ENCODE results near the gene NOTCH3. TPM values are rescaled to one million over a fixed set of nuclear protein-coding genes. Genes with fewer than 3 reads are reported as not detected.

The NOTCH3 gene
- total RNA-seq, 1 donor from 2014 or later, result 60.0 TPM

DNA sequence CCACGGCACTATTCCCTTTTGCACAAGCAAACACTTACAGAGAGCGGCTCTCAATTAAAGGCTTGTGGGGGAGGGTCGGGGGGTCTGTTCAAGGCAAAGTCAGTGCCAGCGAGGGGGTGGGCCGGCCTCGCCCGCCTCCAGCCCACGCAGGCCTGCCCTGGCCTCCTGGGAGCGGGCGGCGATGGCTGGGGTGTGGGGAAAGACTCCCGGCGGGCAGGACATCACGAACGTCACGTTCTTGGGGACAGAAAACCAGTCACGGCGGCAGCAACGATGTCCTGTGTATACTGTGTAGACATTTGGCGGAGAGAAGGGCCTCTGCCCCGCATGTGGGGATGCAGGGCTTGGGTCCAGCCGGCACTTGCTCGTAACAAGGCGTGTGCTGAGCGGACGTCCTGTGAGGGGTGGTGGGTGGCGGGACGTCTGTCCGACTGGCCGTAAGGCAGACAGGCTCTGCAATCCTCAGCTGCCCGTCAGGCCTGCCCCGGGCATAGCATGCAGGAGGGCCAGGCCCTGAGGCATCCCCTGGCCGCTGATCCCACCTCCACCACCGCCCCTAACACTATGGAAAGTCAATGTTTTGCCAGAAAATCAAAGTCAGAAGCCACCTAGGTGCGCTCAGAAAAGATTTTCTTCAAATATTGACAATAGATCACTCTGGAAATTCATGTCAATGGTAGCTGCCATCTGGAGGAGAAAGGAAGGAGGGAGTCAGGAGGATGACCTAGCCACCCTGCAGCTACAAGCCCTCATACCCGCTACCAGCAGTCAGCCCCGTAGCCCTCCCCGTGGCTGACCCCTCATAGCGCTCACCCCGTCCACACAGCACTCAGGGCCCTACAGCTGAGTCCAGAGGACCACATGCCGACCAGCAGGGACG is 37.2 kb upstream of the NOTCH3 start:
- intact Hi-C loops (cut with DNase I), result no loop called here
- no peak for DNase-seq (ENCODE audit: low spot score)

DNA sequence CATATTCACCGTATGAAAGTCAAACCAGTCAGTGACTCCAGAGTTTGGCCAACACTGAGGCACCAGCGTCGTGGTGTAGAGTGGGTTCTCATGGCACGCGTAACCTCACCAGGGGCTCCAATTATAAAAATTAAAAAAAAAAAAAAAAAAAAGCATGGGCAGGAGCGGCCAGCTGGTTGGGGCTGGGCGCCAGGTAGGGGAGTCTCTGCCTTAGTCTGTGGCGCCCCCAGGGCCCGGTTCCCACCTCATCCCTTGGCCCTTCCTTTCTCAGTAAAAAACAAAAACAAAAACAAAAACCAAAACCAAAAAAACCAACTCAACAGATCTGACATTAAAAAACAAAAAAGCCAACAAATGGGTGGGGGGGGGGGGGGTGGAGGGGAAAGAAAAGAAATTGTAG is 36.1 kb upstream of the NOTCH3 start:
- intact Hi-C loops (cut with DNase I), result no loop called here

DNA sequence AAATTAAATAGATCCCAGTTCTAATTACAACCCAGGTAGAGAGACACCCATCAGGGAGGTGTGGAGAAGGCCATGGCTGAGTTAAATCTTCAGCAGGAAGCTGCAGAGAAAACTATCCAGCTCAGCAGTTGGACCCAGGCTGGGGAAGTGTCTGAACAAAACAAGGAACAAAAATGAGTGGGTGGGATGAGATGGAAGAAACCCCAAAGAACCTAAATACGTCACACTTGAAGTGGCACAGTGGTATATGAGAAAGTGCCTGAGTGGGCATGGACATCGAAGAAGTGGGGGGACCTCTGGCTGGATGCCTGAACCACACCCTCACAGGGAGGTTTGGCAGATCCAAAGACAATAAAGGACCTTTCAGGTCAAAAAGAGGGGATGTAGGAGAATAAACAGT is 35.0 kb upstream of the NOTCH3 start:
- no peak for DNase-seq (ENCODE audit: low spot score)
- intact Hi-C loops (cut with DNase I), result no loop called here

More for the DNA sequence above, 36.1 kb upstream of the NOTCH3 start:
- DNase-seq (ENCODE audit: low spot score), result no peak

DNA sequence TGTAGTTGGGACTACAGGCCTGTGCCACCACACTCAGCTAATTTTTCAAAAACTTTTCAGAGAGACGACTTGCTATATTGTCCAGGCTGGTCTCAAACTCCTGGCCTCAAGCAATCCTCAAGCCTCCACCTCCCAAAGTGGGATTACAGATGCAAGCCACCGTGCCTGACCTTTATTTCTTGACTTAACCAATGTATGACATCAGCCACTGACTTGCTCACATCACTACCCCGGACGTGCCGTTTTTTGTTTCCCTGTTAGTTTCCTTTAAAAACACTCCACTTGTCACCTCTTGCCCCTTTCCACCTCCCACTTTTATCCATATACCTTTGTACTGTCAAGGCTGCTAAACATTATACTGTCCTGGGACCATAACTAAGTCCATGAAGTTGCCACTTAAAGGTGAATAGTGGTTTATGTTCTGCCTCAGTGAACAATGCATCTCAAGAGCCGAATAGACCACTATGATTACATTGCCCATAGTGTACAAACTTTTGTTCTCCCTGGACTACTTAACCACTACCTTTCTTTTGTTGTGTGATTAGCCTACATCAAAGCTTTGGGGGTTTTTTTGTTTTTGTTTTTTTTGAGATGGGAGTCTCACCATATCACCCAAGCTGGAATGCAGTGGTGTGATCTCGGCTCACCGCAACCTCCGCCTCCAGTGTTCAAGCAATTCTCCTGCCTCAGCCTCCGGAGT is 33.8 kb upstream of the NOTCH3 start:
- DNase-seq (ENCODE audit: low spot score), result no peak
- intact Hi-C loops (cut with DNase I), result no loop called here

DNA sequence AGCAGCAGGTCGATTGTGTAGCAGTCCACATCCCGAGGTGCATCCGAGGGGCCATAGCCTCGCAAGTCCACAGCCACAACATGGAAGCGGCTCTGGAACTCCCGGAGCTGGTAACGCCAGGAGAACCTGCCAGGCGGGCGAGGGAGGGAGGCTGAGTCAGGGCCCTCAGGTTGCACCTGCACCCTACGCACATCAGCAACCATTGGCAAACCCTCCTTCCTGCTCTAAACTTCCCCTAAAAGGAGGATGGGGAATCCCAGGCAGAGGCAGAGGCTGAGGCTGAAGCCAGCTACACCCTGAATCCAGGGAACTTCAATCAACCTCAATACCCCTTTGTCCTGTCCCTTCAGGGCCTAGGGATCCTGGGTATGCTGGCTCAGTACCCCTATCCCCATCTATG is 30.5 kb upstream of the NOTCH3 start:
- DNase-seq (ENCODE audit: low spot score), result no peak
- intact Hi-C loops (cut with DNase I), result no loop called here

DNA sequence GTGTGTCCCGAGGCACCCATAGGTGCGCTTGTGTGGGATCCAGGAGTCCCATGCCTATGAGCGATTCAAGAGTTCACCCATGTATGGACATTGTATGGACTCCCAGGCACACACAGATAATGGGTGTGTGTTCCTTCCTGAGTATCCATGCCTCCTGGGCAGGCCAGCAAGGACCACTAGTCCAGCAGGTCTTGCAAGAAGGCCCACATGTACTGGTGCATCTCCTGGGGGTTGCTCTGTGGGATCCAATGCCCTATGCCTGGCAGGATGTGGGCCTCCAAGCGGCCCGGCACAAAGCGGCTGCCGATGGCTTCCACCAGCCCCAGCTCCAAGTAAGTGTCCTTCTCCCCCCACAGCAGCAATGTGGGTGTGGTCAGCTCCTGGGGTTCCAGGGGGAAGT is 26.5 kb upstream of the NOTCH3 start:
- intact Hi-C loops (cut with DNase I), result no loop called here
- no peak for DNase-seq (ENCODE audit: low spot score)

DNA sequence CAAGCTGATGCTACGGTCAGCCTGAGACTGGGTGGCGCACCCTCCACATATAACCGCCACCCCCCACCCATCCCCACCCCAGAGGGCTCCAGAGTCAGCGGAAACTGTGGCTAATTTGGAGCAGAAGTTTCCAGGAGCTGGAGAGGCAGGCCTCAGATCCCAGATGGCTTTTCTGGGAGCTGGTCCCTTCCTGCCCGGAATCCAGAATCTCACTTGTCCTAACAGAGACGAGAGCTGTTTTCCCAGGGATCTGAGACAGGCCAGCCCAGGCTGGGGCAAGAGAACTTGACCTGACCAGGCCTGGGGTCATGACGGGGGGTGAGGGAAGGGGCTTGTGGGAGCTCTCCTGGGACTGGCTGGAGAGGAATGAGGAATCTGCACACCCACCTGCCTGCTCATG is 25.0 kb upstream of the NOTCH3 start:
- no peak for DNase-seq (ENCODE audit: low spot score)
- intact Hi-C loops (cut with DNase I), result no loop called here

DNA sequence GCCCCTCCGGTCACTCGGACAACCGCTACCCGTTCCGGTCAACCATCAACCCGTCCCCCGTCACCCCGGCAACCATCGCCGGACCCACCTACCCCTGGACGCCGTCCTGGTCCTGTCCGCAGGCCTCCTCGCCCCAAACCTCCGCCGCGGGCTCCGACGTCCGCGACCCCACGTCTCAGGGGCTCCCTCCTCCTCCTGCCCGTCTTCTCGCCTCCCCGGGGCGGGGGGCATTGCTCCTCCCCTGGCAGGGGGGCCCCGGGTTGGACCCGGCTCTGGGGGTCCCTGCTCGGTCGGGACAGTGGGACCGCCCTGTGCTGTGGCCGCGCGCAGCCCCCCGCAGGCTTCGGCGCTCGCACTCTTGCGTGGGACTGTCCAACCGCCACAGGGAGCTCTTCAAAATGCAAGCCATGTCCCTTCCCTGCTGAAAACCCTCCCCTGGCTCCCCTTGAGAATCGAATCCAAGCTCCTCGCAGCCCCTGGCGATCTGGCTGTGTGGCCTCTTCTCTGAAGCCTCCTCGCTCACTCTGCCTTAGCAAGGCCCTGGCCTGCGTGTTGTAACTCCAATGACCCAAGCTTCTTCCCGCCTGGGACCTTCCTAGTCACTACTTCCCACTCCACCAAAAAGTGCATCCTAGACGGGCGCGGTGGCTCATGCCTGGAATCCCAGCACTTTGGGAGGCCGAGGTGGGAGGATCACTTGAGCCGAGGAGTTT is 23.0 kb upstream of the NOTCH3 start:
- intact Hi-C loops (cut with DNase I), result no loop called here
- no peak for DNase-seq (ENCODE audit: low spot score)

DNA sequence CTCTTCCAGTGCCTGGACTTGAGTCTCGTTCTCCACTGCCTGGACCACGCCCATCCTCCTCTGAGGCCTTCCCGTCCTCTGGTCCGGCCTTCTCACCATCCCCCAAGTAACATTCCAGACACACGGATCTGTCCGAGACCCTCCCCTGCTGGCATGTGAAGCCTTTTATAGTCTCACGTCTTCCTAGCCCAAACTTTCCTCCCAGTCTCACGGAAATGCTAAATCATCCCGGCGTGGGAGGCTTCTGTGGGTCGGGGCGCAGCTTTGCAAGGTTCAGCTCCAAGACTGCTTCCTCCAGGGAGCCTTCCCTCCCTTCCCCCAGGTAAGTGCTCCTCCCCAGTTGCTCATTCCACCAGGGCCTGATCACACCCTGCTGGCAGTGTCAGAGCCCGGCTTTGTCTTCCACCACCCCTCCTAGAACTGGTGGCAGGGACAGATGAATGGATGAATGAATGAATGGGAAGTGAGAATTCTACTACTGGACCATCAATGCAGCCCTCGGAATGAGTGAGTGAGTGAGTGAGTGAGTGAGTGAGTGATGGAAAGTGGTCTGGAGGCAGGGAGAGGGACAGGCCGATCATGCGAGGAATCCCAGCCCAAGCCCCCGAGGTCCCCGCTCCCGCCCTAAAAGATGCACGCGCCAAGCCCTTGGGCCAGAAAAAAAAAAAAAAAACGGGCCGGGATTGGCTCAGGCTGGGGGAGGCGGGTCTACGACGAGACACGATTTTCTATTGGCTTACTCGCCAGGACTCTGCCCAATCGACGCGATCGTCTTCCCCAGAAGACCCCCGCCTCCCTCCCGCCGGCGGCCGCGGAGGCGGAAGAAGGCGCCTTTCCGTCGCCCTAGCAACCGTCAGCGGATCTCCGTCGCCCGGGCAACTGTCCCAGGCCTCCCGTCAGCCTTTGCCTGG is 22.2 kb upstream of the NOTCH3 start:
- intact Hi-C loops (cut with DNase I), result no loop called here
- peak; percentile 94 for DNase-seq (ENCODE audit: low spot score)

DNA sequence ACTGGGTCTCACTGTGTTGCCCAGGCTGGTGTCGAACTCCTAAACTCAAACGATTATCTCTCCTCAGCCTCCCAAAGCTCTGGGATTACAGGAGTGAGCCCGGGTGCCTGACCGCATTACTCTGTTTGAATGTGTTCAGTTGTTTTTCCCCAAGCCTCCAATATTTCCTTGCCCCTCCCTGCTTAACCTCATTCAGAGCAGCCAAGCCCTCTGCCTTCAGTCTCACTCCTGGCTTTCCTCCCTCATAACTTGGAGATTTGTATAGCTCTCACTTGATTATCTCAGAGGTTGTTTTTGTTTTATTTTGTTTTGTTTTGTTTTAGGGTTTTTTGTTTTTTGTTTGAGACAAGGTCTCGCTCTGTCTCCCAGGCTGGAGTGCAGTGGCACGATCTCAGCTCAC is 20.0 kb upstream of the NOTCH3 start:
- no peak for DNase-seq (ENCODE audit: low spot score)
- intact Hi-C loops (cut with DNase I), result no loop called here

DNA sequence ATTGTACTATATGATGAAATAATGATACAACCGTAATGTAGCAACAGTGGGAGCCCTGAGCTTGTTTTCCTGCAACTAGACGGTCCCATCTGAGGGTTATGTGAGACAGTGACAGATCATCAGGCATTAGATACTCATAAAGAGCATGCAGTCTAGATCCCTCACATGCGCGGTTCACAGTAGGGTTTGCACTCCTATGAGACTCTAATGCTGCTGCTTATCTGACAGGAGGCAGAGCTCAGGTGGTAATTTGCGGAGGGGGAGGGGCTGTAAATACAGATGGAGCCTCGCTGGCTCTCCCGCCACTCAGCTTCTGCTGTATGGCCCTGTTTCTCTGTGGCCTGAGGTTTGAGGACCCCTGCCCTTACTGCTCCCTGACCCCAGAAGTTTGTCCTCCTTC is 17.7 kb upstream of the NOTCH3 start:
- intact Hi-C loops (cut with DNase I), result no loop called here
- no peak for DNase-seq (ENCODE audit: low spot score)

DNA sequence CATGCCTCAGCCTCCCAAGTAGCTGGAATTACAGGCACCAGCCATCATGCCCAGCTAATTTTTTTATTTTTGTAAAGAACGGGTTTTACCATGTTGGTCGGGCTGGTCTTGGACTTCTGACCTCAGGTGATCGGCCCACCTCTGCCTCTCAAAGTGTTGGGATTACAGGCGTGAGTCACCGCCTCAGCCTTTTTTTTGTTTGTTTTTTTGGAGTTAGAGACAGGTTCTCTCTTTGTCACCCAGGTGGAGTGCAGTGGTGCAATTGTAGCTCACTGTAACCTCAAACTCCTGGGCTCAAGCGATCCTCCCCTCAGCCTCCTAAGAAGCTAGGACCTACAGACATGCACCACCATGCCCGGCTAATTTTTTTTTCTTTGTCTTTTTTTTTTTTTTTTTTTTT is 15.6 kb upstream of the NOTCH3 start:
- DNase-seq (ENCODE audit: low spot score), result no peak
- intact Hi-C loops (cut with DNase I), result no loop called here

DNA sequence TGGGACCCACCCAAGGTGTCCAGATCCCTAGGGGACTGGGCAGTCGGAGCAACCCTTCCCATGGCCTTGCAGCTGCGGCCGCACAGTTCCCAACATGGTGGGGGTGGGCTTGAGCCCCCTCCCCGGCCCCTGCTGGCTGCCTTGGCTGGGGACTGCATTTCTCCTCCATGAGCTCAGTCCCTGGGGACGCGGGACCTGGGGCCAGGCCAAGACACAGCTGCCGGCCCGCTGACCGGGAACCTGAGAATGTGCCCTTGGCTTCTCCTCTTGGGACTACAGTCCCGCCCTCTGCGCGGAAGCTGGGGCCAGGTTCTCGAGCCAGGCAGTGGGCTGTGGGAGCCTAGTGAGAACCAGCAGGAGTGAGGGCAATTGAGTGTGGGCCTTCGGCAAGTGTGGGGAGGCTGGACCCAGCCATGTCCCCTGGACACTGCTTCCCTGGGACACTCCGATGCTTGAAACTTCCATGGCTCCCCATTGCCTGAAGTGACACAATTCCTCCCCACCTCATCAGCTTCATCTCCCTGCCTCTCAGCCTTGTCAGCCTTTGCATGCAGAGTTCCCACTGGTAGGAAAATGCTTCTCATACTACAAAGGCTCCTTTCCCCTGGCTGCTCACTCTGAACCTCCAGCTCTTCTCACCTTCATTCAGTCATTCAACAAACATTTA is 13.1 kb upstream of the NOTCH3 start:
- intact Hi-C loops (cut with DNase I), result no loop called here
- peak; percentile 89 for DNase-seq (ENCODE audit: low spot score)

DNA sequence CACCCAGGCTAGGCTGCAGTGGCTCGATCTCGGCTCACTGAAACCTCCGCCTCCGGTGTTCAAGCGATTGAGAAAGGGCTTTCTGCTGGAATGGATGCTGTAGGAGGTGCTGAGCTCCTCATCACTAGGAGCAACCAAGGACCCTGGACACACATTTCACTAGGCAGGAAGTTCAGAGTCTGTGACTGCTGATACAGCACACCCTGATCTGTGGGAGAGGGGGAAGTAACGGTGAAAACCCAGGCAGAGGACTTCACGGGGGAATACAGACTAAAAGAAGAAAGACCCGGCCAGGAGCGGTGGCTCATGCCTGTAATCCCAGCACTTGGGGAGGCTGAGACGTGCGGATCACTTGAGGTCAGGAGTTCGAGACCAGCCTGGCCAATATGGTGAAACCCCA is 11.9 kb upstream of the NOTCH3 start:
- intact Hi-C loops (cut with DNase I), result no loop called here
- no peak for DNase-seq (ENCODE audit: low spot score)

DNA sequence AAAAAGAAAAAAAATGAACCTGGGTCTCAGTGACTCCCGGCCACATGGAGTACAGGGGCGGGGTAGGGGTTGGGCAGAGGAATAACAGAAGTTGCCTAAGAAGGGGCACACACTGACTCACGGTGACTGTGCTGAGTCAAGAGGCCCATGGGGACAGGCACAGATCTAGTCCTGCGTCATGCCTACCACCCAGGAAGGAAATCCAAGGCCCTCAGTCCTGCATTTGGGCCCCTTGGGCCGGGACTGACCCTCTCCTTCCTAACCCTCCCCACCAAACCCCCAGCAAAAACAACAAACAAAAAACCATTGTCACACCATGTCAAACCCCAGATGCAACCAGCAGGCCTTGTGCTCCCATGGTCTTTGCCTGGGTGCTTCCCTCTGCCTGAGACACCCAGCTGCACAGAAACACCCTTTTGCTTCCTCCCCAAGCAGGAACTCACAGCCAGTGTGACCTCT is 9.6 kb upstream of the NOTCH3 start:
- peak; percentile 87 for DNase-seq (ENCODE audit: low spot score)
- intact Hi-C loops (cut with DNase I), result no loop called here

DNA sequence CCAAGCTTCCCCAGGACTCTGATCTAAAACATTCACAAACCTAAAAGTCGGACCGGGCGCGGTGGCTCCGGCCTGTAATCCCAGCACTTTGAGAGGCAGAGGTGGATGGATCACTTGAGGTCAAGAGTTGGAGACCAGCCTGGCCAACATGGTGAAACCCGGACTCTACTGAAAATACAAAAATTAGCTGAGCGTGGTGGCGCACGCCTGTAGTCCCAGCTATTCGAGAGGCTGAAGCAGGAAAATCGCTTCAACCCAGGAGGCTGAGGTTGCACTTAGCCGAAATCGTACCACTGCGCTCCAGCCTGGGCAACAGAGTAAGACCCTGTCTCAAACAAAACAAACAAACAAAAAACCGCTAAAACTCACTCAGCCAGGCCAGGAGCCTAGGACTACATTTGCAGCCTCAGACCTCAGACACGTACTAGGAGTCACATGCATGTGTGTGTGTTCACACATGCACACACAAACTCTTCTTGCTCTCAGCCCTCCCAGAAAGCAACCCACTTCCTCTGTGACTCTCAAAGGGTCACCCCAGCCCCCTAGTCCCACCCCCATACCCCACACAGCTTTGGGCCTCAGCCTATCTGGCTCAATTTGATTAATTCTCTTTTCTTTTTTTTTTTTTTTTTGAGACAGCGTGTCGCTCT is 704 bp upstream of the NOTCH3 start:
- intact Hi-C loops (cut with DNase I), result no loop called here

DNA sequence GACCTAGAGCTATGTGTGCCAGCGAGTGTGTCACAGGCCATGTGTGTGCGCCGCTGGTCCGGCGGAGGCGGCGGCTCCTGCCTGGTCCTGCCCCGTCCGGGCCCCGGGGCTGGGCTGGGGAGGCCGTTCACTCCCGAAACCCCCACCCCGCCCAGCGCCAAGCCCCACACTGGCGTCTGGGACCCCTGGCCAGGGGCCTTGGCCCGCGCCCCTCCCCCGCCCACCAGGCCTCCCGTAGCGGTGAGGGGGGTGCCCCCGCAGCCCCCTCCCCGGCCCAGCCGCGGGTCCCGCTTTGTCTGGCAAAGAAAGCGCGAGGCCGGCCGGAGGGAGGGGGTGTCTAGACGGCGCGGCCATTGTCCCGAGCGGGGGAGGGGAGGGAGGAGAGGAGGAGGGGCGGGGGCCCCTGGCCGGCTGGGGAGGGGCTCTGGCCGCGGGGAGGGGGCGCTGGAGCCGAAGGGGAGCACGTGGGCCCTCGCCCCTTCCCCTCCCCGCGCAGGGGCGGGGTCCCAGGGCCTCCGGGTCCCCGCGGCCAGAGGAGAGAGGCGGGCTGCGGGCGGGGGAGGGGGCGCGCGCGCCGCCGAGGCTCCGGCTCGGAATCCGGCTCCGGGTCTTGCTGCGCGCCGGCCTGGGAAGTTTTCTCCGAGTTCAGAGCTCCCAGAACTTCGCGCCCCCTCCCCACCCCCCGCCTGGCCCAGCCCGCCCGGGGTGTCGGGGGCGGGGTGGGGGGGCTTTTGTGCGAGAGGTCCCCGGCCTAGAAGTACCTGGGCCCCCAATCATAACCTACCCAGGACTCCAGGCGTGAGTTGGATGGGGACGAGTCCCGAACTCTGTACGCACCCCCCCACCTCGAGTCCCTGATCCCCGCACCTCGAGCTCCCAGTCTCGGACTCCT is 888 bp downstream of the NOTCH3 start:
- no peak for DNase-seq (ENCODE audit: low spot score)
- intact Hi-C loops (cut with DNase I), result no loop called here

More for the DNA sequence above, 704 bp upstream of the NOTCH3 start:
- no peak for DNase-seq (ENCODE audit: low spot score)

Measured in cardiac septum (tissue), 1 donor.